ENCODE results near the gene CAT. TPM values are rescaled to one million over a fixed set of nuclear protein-coding genes. Genes with fewer than 3 reads are reported as not detected.

The CAT gene
- total RNA-seq, 4 donors from 2014 or later = 107 to 150 (median 128) TPM

DNA sequence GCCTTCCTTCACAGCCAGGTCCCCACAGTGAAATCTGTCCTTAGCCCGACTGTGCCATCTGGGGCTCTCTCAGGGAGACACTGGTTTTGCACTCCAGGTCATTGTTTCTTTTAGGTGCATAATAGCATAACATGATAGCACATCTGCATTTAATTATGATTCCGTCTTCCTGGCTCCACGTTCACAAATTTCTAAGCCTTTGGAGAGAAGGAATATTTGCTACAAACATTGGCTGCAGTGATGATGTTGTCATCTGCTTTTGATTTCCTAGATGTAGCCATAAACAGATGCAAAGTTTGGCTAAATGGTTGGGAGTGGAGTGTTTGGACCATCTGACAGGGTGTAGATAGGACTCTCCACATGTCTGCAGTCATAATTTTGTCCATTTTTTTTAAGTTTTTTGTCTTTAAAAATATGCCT lies 12.0 kb upstream of the CAT start:
- intact Hi-C loops (cut with DNase I; ENCODE audit: low total_unique reads) (no loop called here), in situ Hi-C loops (cut with MboI; ENCODE audit: low sequenced_read_pairs in 4 of 4) (no loop called here)
- H3K27me3 ChIP-seq = no peaks in the 10 kb centered on the region
- no peaks in the 10 kb centered on the region for H3K9me3 ChIP-seq
- no peak overlapping the region for H3K4me3 ChIP-seq
- no peaks in the 10 kb centered on the region for H3K36me3 ChIP-seq
- H3K4me1 ChIP-seq = no peaks in the 10 kb centered on the region
- ATAC-seq (peak; percentile 36 to 60), DNase-seq (no peak)
- no peak overlapping the region for H3K27ac ChIP-seq
- TF ChIP-seq POLR2A (IDR thresholded peaks at IDR 0.05) = no peak
- TF ChIP-seq, protein P1, sequence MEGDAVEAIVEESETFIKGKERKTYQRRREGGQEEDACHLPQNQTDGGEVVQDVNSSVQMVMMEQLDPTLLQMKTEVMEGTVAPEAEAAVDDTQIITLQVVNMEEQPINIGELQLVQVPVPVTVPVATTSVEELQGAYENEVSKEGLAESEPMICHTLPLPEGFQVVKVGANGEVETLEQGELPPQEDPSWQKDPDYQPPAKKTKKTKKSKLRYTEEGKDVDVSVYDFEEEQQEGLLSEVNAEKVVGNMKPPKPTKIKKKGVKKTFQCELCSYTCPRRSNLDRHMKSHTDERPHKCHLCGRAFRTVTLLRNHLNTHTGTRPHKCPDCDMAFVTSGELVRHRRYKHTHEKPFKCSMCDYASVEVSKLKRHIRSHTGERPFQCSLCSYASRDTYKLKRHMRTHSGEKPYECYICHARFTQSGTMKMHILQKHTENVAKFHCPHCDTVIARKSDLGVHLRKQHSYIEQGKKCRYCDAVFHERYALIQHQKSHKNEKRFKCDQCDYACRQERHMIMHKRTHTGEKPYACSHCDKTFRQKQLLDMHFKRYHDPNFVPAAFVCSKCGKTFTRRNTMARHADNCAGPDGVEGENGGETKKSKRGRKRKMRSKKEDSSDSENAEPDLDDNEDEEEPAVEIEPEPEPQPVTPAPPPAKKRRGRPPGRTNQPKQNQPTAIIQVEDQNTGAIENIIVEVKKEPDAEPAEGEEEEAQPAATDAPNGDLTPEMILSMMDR (IDR thresholded peaks at IDR 0.05 in 4 of 5, conservative IDR thresholded peaks at IDR 0.05 in 1 of 5) = no peak

DNA sequence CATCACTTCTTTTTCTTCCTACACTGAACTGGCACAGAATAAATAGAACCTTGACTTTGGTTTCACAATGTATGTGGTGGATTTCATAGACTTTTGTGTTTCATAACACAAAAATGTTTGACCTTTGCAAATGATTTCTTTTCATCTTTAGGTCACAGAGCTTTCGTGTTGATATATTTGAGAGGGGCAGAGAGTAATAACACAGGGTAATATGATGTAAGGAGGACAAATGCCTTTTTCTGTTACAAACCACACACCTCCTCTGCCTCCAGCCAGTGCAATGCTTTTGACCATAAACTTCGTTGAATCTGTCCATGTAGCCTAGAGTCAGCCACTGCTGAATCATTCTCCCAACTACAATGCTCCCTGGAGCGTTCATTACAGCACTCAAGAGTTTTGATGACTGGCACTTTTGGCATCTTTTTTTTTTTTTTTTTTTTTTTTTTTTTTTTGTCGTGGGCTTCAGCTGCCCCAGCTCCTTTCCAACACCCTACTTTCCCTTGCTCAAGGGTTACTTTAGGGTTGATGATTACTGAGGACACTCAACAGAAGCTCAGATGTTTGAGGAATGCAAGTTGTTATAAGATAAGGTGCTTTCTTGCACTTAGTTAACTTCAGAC lies 11.4 kb upstream of the CAT start:
- in situ Hi-C loops (cut with MboI; ENCODE audit: low sequenced_read_pairs in 4 of 4) = no loop called here
- ATAC-seq (peak in 1 of 2 donors; percentile 44), DNase-seq (no peak)
- intact Hi-C loops (cut with DNase I; ENCODE audit: low total_unique reads) = no loop called here
- Histone ChIP-seq H3K9me3 (no peaks in the 10 kb centered on the region), H3K4me1 (no peaks in the 10 kb centered on the region), H3K27me3 (no peaks in the 10 kb centered on the region), H3K36me3 (no peaks in the 10 kb centered on the region), H3K27ac (no peak overlapping the region), H3K4me3 (no peak overlapping the region)
- TF ChIP-seq, protein P1 (IDR thresholded peaks at IDR 0.05 in 4 of 5, conservative IDR thresholded peaks at IDR 0.05 in 1 of 5) = no peak
- TF ChIP-seq POLR2A (IDR thresholded peaks at IDR 0.05) = no peak

DNA sequence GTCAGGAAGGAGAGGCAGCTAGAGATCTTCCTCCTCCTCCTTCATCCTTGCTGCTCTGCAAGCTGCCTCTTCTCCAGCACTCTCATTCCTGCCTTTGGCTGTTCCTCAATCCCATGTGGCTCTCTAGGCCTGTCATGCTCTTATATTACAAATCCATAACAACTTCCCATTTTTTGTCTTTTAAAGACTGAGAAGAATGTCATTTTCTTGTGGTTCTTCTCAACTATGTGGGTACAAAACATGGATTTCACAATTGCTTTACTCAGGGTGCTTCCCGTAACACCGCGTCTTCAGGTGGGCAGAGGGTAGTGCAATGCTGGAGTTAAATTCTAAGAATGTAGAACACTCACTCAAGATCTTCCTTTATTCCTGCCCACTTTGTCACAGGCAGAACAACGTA lies 6.8 kb upstream of the CAT start:
- Histone ChIP-seq H3K36me3 (no peaks in the 10 kb centered on the region), H3K4me3 (no peak overlapping the region), H3K27ac (no peak overlapping the region), H3K27me3 (no peaks in the 10 kb centered on the region), H3K4me1 (no peaks in the 10 kb centered on the region), H3K9me3 (no peaks in the 10 kb centered on the region)
- intact Hi-C loops (cut with DNase I; ENCODE audit: low total_unique reads) (loop anchor here (10.0 kb wide), 1 partner anchor 727 kb away; the partner anchor contains the start of gene C11orf91), in situ Hi-C loops (cut with MboI; ENCODE audit: low sequenced_read_pairs in 4 of 4) (no loop called here)
- ATAC-seq (no peak), DNase-seq (no peak)
- TF ChIP-seq, protein P1 (IDR thresholded peaks at IDR 0.05 in 4 of 5, conservative IDR thresholded peaks at IDR 0.05 in 1 of 5) = no peak

DNA sequence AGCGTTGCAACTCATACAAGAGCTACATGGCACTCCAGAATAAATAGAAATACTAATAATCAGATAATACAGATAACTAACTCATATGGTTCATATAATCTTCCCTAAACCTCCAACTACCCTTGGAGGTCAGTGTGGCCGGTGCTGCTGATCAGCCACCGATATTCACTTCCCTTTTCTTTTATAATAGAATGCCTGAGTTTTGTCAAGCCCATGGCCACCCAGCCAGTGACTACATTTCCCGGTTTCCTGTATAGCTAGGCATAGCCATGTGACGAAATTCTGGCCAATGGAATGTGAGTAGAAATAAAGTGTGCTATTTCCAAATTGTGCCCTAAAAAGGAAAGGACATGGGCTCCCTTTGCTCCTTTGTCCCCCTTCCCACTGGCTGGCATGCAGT lies 5.9 kb upstream of the CAT start:
- intact Hi-C loops (cut with DNase I; ENCODE audit: low total_unique reads) = loop anchor here (10.0 kb wide), 1 partner anchor 728 kb away; the partner anchor contains the start of gene C11orf91
- H3K9me3 ChIP-seq = no peaks in the 10 kb centered on the region

More for the DNA sequence above, 5.9 kb upstream of the CAT start:
- no peak for DNase-seq
- in situ Hi-C loops (cut with MboI; ENCODE audit: low sequenced_read_pairs in 4 of 4) = no loop called here
- Histone ChIP-seq H3K27ac (no peak overlapping the region), H3K4me3 (no peak overlapping the region), H3K4me1 (peaks cover 2 to 3% of the 10 kb centered on the region in 2 donors), H3K36me3 (no peaks in the 10 kb centered on the region), H3K27me3 (no peaks in the 10 kb centered on the region)
- ATAC-seq = no peak
- no peak for TF ChIP-seq POLR2A (IDR thresholded peaks at IDR 0.05)
- TF ChIP-seq, protein P1 (IDR thresholded peaks at IDR 0.05 in 4 of 5, conservative IDR thresholded peaks at IDR 0.05 in 1 of 5) = no peak

Measured in gastrocnemius medialis (tissue), 4 donors.